Caco-2 (cell line): ENCODE data around the gene DHRS13. TPM values are rescaled to one million over a fixed set of nuclear protein-coding genes. Genes with fewer than 3 reads are reported as not detected.

Experiments
- BruUV-seq: library from RNA; stranded (reverse); fragments of 400-500 nt; replicated peaks from 2 replicates; lab custom pipeline; 2021; lab: Mats Ljungman, UMichigan
- CTCF ChIA-PET: fragments of 300-600 bp; sonication (Branson Sonifier 250); formaldehyde crosslinking; loops from one replicate; lab custom pipeline; 2022; ENCODE audit warnings: antibody characterized with exemption; lab: Charles Lee
- POLR2A ChIA-PET: fragments of 300-600 bp; sonication (Branson Sonifier 250); formaldehyde crosslinking; loops from one replicate; lab custom pipeline; 2022; ENCODE audit warnings: antibody characterized with exemption; lab: Charles Lee
- DNase-seq, 2 experiments: peaks; one replicate each; pipeline versions ENCODE4 v3.0.0 to v3.0.0-alpha.2; 2020 to 2022
- H3K27me3 ChIP-seq: replicated peaks from 2 replicates; pipeline ENCODE4 v1.6.0; 2011; ENCODE audit warnings: low read length; ENCODE audit not compliant: control insufficient read depth, insufficient read depth
- H3K36me3 ChIP-seq: 2 replicates; pipeline ENCODE4 v1.5.1; 2011; ENCODE audit warnings: low read length; ENCODE audit not compliant: control insufficient read depth, insufficient read depth
- H3K4me1 ChIP-seq: fragments of 250-450 bp; sonication (Bioruptor Pico); 2 replicates; pipeline ENCODE4 v1.5.1; 2020; ENCODE audit warnings: mild to moderate bottlenecking
- H3K4me3 ChIP-seq: 2 replicates; pipeline ENCODE4 v1.5.1; 2011; ENCODE audit warnings: low read depth, mild to moderate bottlenecking, control low read depth, low read length
- H3K9me3 ChIP-seq: fragments of 250-450 bp; sonication (Bioruptor Pico); 2 replicates; pipeline ENCODE4 v1.5.1; 2020; ENCODE audit warnings: mild to moderate bottlenecking, moderate library complexity
- H3K27ac Mint-ChIP-seq: one replicate; pipeline ENCODE4 v1.8.0; 2022; ENCODE audit warnings: mixed read lengths; ENCODE audit not compliant: unreplicated experiment
- H3K27me3 Mint-ChIP-seq: one replicate; pipeline ENCODE4 v1.8.0; 2022; ENCODE audit warnings: mixed read lengths; ENCODE audit not compliant: insufficient read depth, unreplicated experiment
- H3K36me3 Mint-ChIP-seq: one replicate; pipeline ENCODE4 v1.8.0; 2022; ENCODE audit warnings: mild to moderate bottlenecking, mixed read lengths; ENCODE audit not compliant: insufficient read depth, unreplicated experiment
- H3K4me1 Mint-ChIP-seq: one replicate; pipeline ENCODE4 v1.8.0; 2022; ENCODE audit warnings: low read depth, mixed read lengths; ENCODE audit not compliant: unreplicated experiment
- H3K4me3 Mint-ChIP-seq: one replicate; pipeline ENCODE4 v1.8.0; 2022; ENCODE audit warnings: mild to moderate bottlenecking, moderate library complexity, mixed read lengths; ENCODE audit not compliant: unreplicated experiment
- H3K9me3 Mint-ChIP-seq: one replicate; pipeline ENCODE4 v1.8.0; 2022; ENCODE audit warnings: mixed read lengths; ENCODE audit not compliant: unreplicated experiment
- CTCF ChIP-seq, 2 experiments: fragments of 200-600 bp in 1 of 2; IDR thresholded peaks; 1 replicate in 1 of 2; 2 replicates in 1 of 2; pipeline versions ENCODE4 v1.5.1 to v1.8.0; 2011 to 2022; ENCODE audit warnings: antibody characterized with exemption in 1 of 2, control low read depth in 1 of 2, inconsistent platforms in 1 of 2, low read depth in 1 of 2, low read length in 1 of 2, mild to moderate bottlenecking in 1 of 2, moderate library complexity in 1 of 2; ENCODE audit not compliant: insufficient read depth in 1 of 2, severe bottlenecking in 1 of 2, unreplicated experiment in 1 of 2
- intact Hi-C: fragments of 100-400 bp; cut with micrococcal nuclease; formaldehyde crosslinking; loops from one replicate; pipeline ENCODE4 v1.10.0; 2022; ENCODE audit not compliant: unreplicated experiment
- total RNA-seq: library from RNA; stranded (reverse); gene quantifications from 2 replicates; pipeline ENCODE4 v1.2.3, GENCODE V29; 2022

The DHRS13 gene
- total RNA-seq, 1 experiment from 2014 or later, result 38.0 TPM

DNA sequence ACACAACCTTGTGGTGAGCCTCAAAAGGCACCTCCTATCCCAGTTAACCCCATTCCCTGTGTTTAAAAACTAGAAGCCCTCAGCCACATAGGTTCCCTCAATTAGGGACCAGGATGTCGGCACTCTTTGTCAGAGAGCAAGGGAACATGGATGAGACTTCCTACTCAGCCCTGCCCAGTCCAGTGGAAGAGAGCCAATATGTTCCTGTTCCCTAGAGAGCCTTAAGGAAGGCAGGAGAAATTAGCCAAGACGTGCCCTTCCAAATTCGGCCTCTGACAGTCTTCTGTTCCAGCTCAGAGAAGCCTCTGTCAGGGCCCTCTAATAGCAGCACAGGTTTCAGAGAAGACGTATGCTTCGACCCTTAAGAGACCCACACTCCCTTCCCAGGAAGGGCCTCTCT lies 14.6 kb upstream of the DHRS13 start:
- intact Hi-C loops, result no loop called here
- no peak for TF ChIP-seq CTCF (IDR thresholded peaks at IDR 0.05; ENCODE audit: insufficient read depth in 1 of 2, low read depth in 1 of 2, low read length in 1 of 2, severe bottlenecking in 1 of 2, unreplicated experiment in 1 of 2)
- Mint-ChIP-seq H3K9me3 (no peaks in the 10 kb centered on the region), H3K4me3 (no peak overlapping the region), H3K4me1 (no peaks in the 10 kb centered on the region), H3K27ac (no peak overlapping the region), H3K36me3 (peaks cover 91% of the 10 kb centered on the region), H3K27me3 (no peaks in the 10 kb centered on the region)
- H3K27me3 ChIP-seq, result no peaks in the 10 kb centered on the region
- H3K9me3 ChIP-seq, result no peaks in the 10 kb centered on the region
- ChIA-PET POLR2A (no interaction called here), CTCF (no interaction called here)
- DNase-seq, result no peak
- no TSS peak for BruUV-seq
- peaks cover 6% of the 10 kb centered on the region for H3K36me3 ChIP-seq
- H3K4me3 ChIP-seq, result no peak overlapping the region
- H3K4me1 ChIP-seq, result no peaks in the 10 kb centered on the region

- CTCF ChIA-PET, result interaction anchor here (1.0 to 1.1 kb wide), 2 partner anchors 10 to 154 kb away, joined by 3 to 4 read pairs; no protein-coding TSS in a partner anchor
- H3K4me3 ChIP-seq, result no peak overlapping the region
- no peaks in the 10 kb centered on the region for H3K27me3 ChIP-seq
- Mint-ChIP-seq H3K27ac (no peak overlapping the region), H3K4me1 (no peaks in the 10 kb centered on the region), H3K36me3 (peaks cover 93% of the 10 kb centered on the region), H3K27me3 (no peaks in the 10 kb centered on the region), H3K9me3 (no peaks in the 10 kb centered on the region), H3K4me3 (no peak overlapping the region)
- POLR2A ChIA-PET, result no interaction called here
- BruUV-seq, result no TSS peak
- no peaks in the 10 kb centered on the region for H3K4me1 ChIP-seq
- intact Hi-C loops, result no loop called here
- no peaks in the 10 kb centered on the region for H3K9me3 ChIP-seq
- peaks cover 6% of the 10 kb centered on the region for H3K36me3 ChIP-seq
- TF ChIP-seq CTCF (IDR thresholded peaks at IDR 0.05; ENCODE audit: insufficient read depth in 1 of 2, low read depth in 1 of 2, low read length in 1 of 2, severe bottlenecking in 1 of 2, unreplicated experiment in 1 of 2), result no peak
- DNase-seq, result no peak
These were observed 14.2 kb upstream of the DHRS13 start for GRCh38 chr17:28917029-28917428.

- Histone ChIP-seq H3K36me3 (peaks cover 5% of the 10 kb centered on the region), H3K4me1 (no peaks in the 10 kb centered on the region), H3K9me3 (no peaks in the 10 kb centered on the region), H3K27me3 (no peaks in the 10 kb centered on the region), H3K4me3 (no peak overlapping the region)
- intact Hi-C loops, result loop anchor here (1.0 kb wide), 1 partner anchor 189 kb away; no protein-coding TSS in a partner anchor
- Mint-ChIP-seq H3K27ac (no peak overlapping the region), H3K27me3 (no peaks in the 10 kb centered on the region), H3K4me3 (no peak overlapping the region), H3K9me3 (no peaks in the 10 kb centered on the region), H3K36me3 (peaks cover 93% of the 10 kb centered on the region), H3K4me1 (no peaks in the 10 kb centered on the region)
- ChIA-PET POLR2A (no interaction called here), CTCF (interaction anchor here (1.0 to 1.2 kb wide), 3 partner anchors 10 to 189 kb away, joined by 3 to 4 read pairs (median 3); no protein-coding TSS in a partner anchor)
- TF ChIP-seq CTCF (IDR thresholded peaks at IDR 0.05; ENCODE audit: insufficient read depth in 1 of 2, low read depth in 1 of 2, low read length in 1 of 2, severe bottlenecking in 1 of 2, unreplicated experiment in 1 of 2), result peak; percentile 60 to 66
- DNase-seq, result peak in 1 of 2 experiments; percentile 54
- no TSS peak for BruUV-seq
These were observed 13.5 kb upstream of the DHRS13 start for GRCh38 chr17:28916302-28916934.
